MM.1S (cell line): Measurements from ENCODE around the gene GPR137C.

Experiments used
- DNase-seq: peaks from one replicate; pipeline ENCODE4 v3.0.0-alpha.2; 2015
- H2AFZ ChIP-seq: fragments of 300-600 bp; sonication (generic); 2 replicates; pipeline ENCODE4 v1.6.0; 2016; ENCODE audit warnings: antibody characterized with exemption, low read length
- H3F3A ChIP-seq: fragments of 300-600 bp; sonication (generic); 2 replicates; pipeline ENCODE4 v1.6.1; 2016; ENCODE audit warnings: mild to moderate bottlenecking, antibody characterized with exemption, low read length, moderate library complexity, mixed read lengths; ENCODE audit not compliant: insufficient read depth
- H3K27ac ChIP-seq: fragments of 300-600 bp; sonication (generic); 2 replicates; pipeline ENCODE4 v1.5.1; 2016; ENCODE audit warnings: mild to moderate bottlenecking, low read length
- H3K27me3 ChIP-seq: fragments of 300-600 bp; sonication (generic); replicated peaks from 2 replicates; pipeline ENCODE4 v1.6.0; 2016; ENCODE audit warnings: low read length; ENCODE audit not compliant: insufficient read depth
- H3K36me3 ChIP-seq: fragments of 300-600 bp; sonication (generic); replicated peaks from 2 replicates; pipeline ENCODE4 v1.6.1; 2016; ENCODE audit warnings: mild to moderate bottlenecking, low read length, mixed read lengths; ENCODE audit not compliant: insufficient read depth
- H3K4me1 ChIP-seq: fragments of 300-600 bp; sonication (generic); 2 replicates; pipeline ENCODE4 v1.6.1; 2016; ENCODE audit warnings: low read length, mixed read lengths
- H3K4me2 ChIP-seq: fragments of 300-600 bp; sonication (generic); 2 replicates; pipeline ENCODE4 v1.6.0; 2016; ENCODE audit warnings: low read depth, low read length
- H3K4me3 ChIP-seq: fragments of 300-600 bp; sonication (generic); 2 replicates; pipeline ENCODE4 v1.5.1; 2016; ENCODE audit warnings: low read length, mixed read lengths
- H3K79me2 ChIP-seq: fragments of 300-600 bp; sonication (generic); 2 replicates; pipeline ENCODE4 v1.6.1; 2016; ENCODE audit warnings: mixed run types, low read length, mixed read lengths
- H3K9ac ChIP-seq: fragments of 300-600 bp; sonication (generic); 2 replicates; pipeline ENCODE4 v1.6.1; 2016; ENCODE audit warnings: low read length, mixed read lengths
- H3K9me2 ChIP-seq: fragments of 300-600 bp; sonication (generic); replicated peaks from 2 replicates; pipeline ENCODE4 v1.6.1; 2016; ENCODE audit warnings: mild to moderate bottlenecking, low read length, mixed read lengths; ENCODE audit not compliant: insufficient read depth
- H3K9me3 ChIP-seq: fragments of 300-600 bp; sonication (generic); replicated peaks from 2 replicates; pipeline ENCODE4 v1.6.1; 2016; ENCODE audit warnings: mild to moderate bottlenecking, low read length, mixed read lengths; ENCODE audit not compliant: insufficient read depth
- H4K20me1 ChIP-seq: fragments of 300-600 bp; sonication (generic); 2 replicates; pipeline ENCODE4 v1.6.1; 2016; ENCODE audit warnings: mild to moderate bottlenecking, low read length, moderate library complexity, mixed read lengths; ENCODE audit not compliant: insufficient read depth
- CTCF ChIP-seq: fragments of 300-600 bp; sonication (generic); IDR thresholded peaks from 2 replicates; pipeline ENCODE4 v1.5.1; 2016; ENCODE audit warnings: antibody characterized with exemption, low read length, mixed read lengths
- EZH2 ChIP-seq: fragments of 300-600 bp; sonication (generic); optimal IDR thresholded peaks from 2 replicates; pipeline ENCODE3; 2017; ENCODE audit warnings: low read depth, mild to moderate bottlenecking, antibody characterized with exemption, low read length, mixed read lengths
- EZH2phosphoT487 ChIP-seq: fragments of 300-600 bp; sonication (generic); IDR thresholded peaks from 2 replicates; pipeline ENCODE4 v1.6.1; 2018; ENCODE audit warnings: antibody characterized with exemption, low read length

Gene GPR137C

DNA sequence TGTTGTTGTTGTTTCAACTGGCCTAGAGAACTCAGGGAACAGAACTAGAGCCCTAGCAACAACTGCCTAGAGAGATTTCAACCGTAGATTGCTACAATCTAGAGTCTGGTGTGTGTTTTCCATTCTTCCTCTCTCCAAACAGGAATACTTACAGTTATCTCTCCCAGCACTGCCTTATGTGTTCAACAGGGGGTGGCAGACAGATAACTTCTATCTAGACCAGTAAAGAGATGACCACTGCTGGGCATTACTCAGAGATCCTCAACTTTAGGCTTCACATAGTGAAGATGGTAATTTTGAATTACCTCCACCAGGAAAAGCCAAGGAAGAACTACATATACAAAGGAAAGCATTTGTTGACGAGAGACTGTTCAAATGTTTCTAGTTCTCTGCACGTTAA is 5.1 kb upstream of the GPR137C start:
- Histone ChIP-seq H3K9ac (no peak overlapping the region), H3K27me3 (no peaks in the 10 kb centered on the region), H3K27ac (no peak overlapping the region), H3K79me2 (peaks cover 65% of the 10 kb centered on the region), H3K4me1 (no peaks in the 10 kb centered on the region), H3K36me3 (no peaks in the 10 kb centered on the region; the same call in 1 of the 2 replicates), H3K9me3 (no peaks in the 10 kb centered on the region), H3K4me2 (no peak overlapping the region), H4K20me1 (no peaks in the 10 kb centered on the region), H2AFZ (no peak overlapping the region), H3K4me3 (no peak overlapping the region), H3F3A (peaks cover 7% of the 10 kb centered on the region), H3K9me2 (no peaks in the 10 kb centered on the region)
- no peak for TF ChIP-seq EZH2
- no peak for TF ChIP-seq EZH2phosphoT487
- TF ChIP-seq CTCF = no peak
- DNase-seq = no peak

DNA sequence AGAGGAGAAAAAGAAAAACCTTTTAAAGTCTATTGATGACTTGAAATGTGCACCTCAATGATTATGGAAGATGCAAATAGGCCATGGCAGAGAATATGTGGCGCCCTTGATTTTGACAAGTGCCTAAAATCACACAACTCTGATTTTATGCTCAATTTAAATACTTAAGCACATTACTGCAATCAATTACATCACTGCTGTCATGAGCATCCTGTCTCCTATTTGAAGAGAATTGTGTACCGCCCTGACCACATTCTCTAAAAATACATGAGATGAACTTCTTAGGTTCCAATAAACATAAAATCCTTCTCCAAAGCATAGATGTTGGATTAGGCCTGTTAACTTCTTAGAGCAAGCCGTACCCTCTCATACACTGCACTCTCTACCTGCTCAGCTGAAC is 2.0 kb upstream of the GPR137C start:
- H4K20me1 ChIP-seq = no peaks in the 10 kb centered on the region
- H3K4me3 ChIP-seq = peak overlapping the region; percentile 85
- H3K9me3 ChIP-seq = no peaks in the 10 kb centered on the region
- H3K79me2 ChIP-seq = peaks cover 58% of the 10 kb centered on the region
- H3K36me3 ChIP-seq = no peaks in the 10 kb centered on the region
- peak overlapping the region; percentile 83; the same call in 1 of the 2 replicates for H3K9ac ChIP-seq
- peak overlapping the region; percentile 90 for H3K4me2 ChIP-seq
- H2AFZ ChIP-seq = no peak overlapping the region
- no peaks in the 10 kb centered on the region for H3K27me3 ChIP-seq
- TF ChIP-seq CTCF (no peak), EZH2 (no peak), EZH2phosphoT487 (no peak)
- peak overlapping the region; percentile 84; the same call in 1 of the 2 replicates for H3K27ac ChIP-seq
- peaks cover 7% of the 10 kb centered on the region for H3F3A ChIP-seq
- no peak for DNase-seq
- H3K9me2 ChIP-seq = no peaks in the 10 kb centered on the region
- 0 out of 2 replicates have a peak, but pooled peaks cover 3% of the 10 kb centered on the region for H3K4me1 ChIP-seq

GRCh38 chr14:52551205-52551604 is 1.4 kb upstream of the GPR137C start:
- DNase-seq = no peak
- Histone ChIP-seq H3K27me3 (no peaks in the 10 kb centered on the region), H3K4me3 (peak overlapping the region; percentile 85), H3K27ac (peak overlapping the region; percentile 84; the same call in 1 of the 2 replicates), H3K4me1 (0 out of 2 replicates have a peak, but pooled peaks cover 3% of the 10 kb centered on the region), H3K79me2 (peaks cover 53% of the 10 kb centered on the region), H2AFZ (no peak overlapping the region), H3K4me2 (peak overlapping the region; percentile 90), H3K9me3 (no peaks in the 10 kb centered on the region), H3K36me3 (no peaks in the 10 kb centered on the region), H4K20me1 (no peaks in the 10 kb centered on the region), H3K9me2 (no peaks in the 10 kb centered on the region), H3F3A (peaks cover 7% of the 10 kb centered on the region), H3K9ac (peak overlapping the region; percentile 83; the same call in 1 of the 2 replicates)
- no peak for TF ChIP-seq EZH2
- TF ChIP-seq EZH2phosphoT487 = no peak
- TF ChIP-seq CTCF = no peak
